Measurements from ENCODE around the gene SLC9C1.

Gene SLC9C1

GRCh38 chr3:112307557-112307956 is 13.5 kb upstream of the SLC9C1 start:
- TF ChIP-seq CTCF (IDR thresholded peaks at IDR 0.05; ENCODE audit: extremely low read depth, insufficient read depth, missing control alignments): no peak
- in situ Hi-C loops (cut with MboI; ENCODE audit: low pct_unique_long_range_greater_than_20kb, low sequenced_read_pairs, unreplicated experiment): no loop called here
- no peak for DNase-seq (ENCODE audit: low spot score)

GRCh38 chr3:112306825-112307224 is 12.8 kb upstream of the SLC9C1 start:
- in situ Hi-C loops (cut with MboI; ENCODE audit: low pct_unique_long_range_greater_than_20kb, low sequenced_read_pairs, unreplicated experiment): no loop called here
- no peak for TF ChIP-seq CTCF (IDR thresholded peaks at IDR 0.05; ENCODE audit: extremely low read depth, insufficient read depth, missing control alignments)
- DNase-seq (ENCODE audit: low spot score): no peak

GRCh38 chr3:112304611-112305010 is 10.6 kb upstream of the SLC9C1 start:
- no peak for DNase-seq (ENCODE audit: low spot score)
- no peak for TF ChIP-seq CTCF (IDR thresholded peaks at IDR 0.05; ENCODE audit: extremely low read depth, insufficient read depth, missing control alignments)
- in situ Hi-C loops (cut with MboI; ENCODE audit: low pct_unique_long_range_greater_than_20kb, low sequenced_read_pairs, unreplicated experiment): no loop called here

GRCh38 chr3:112303764-112304325 is 9.8 kb upstream of the SLC9C1 start:
- DNase-seq (ENCODE audit: low spot score): no peak
- no peak for TF ChIP-seq CTCF (IDR thresholded peaks at IDR 0.05; ENCODE audit: extremely low read depth, insufficient read depth, missing control alignments)
- in situ Hi-C loops (cut with MboI; ENCODE audit: low pct_unique_long_range_greater_than_20kb, low sequenced_read_pairs, unreplicated experiment): no loop called here

GRCh38 chr3:112302881-112303763 is 9.1 kb upstream of the SLC9C1 start:
- TF ChIP-seq CTCF (IDR thresholded peaks at IDR 0.05; ENCODE audit: extremely low read depth, insufficient read depth, missing control alignments): no peak
- no peak for DNase-seq (ENCODE audit: low spot score)
- in situ Hi-C loops (cut with MboI; ENCODE audit: low pct_unique_long_range_greater_than_20kb, low sequenced_read_pairs, unreplicated experiment): no loop called here

- DNase-seq (ENCODE audit: low spot score): no peak
- in situ Hi-C loops (cut with MboI; ENCODE audit: low pct_unique_long_range_greater_than_20kb, low sequenced_read_pairs, unreplicated experiment): no loop called here
- no peak for TF ChIP-seq CTCF (IDR thresholded peaks at IDR 0.05; ENCODE audit: extremely low read depth, insufficient read depth, missing control alignments)
Observed at GRCh38 chr3:112302150-112302830, 8.3 kb upstream of the SLC9C1 start.

All from GM13977 (cell line).